Measurements from ENCODE around the gene CERS1.

GRCh38 chr19:18834644-18834984, 61.3 kb downstream of the CERS1 start:
- TF ChIP-seq REST (IDR thresholded peaks at IDR 0.05) (no peak), CTCF (IDR thresholded peaks at IDR 0.05; ENCODE audit: low read depth, low read length, missing input control) (no peak), ZBTB33 (IDR thresholded peaks at IDR 0.05) (no peak), SP1 (IDR thresholded peaks at IDR 0.05) (no peak), GABPA (IDR thresholded peaks at IDR 0.05 in 1 of 2, conservative IDR thresholded peaks at IDR 0.05 in 1 of 2) (no peak), ATF3 (IDR thresholded peaks at IDR 0.05) (no peak), YY1 (IDR thresholded peaks at IDR 0.05) (no peak), FOXA1 (IDR thresholded peaks at IDR 0.05) (no peak), RAD21 (IDR thresholded peaks at IDR 0.05) (no peak), EGR1 (IDR thresholded peaks at IDR 0.05; ENCODE audit: low read depth in 2 of 2) (no peak), MAX (IDR thresholded peaks at IDR 0.05) (no peak), TAF1 (conservative IDR thresholded peaks at IDR 0.05) (no peak), HNF4A (conservative IDR thresholded peaks at IDR 0.05) (no peak), RXRA (IDR thresholded peaks at IDR 0.05) (no peak)
